Activated T-cell treated with anti-CD3 and anti-CD28 coated beads, Interleukin-2, amount 50 U/mL, for 48 hours (primary cell): ENCODE results near the gene ACVR1.

ENCODE experiments used
- DNase-seq, 2 experiments: peaks; one replicate each; pipeline ENCODE4 v3.0.0-alpha.2; 2020

Gene ACVR1

GRCh38 chr2:157822533-157822932, 53.6 kb downstream of the ACVR1 start:
- DNase-seq, result no peak

- no peak for DNase-seq
Measured at GRCh38 chr2:157821519-157822131, 54.5 kb downstream of the ACVR1 start.

DNA sequence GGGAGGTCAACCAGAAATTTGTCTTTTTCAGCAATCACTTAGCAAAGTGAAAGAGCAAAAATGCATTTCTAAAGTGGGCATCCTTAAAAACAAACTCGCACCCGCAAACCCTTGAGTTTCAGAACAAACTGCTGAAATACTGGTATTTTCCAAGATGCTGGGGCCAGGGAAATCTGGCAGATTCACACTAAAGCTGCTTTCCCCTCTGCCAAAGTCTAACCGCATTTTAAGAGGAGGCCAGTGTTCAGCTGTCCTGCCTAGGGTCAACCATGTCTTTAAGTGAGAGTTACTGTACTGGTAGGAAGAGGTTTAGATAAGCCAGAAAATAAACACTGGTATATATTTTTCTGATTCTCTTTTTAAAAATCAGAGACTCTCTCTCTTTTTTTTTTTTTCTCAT, 55.9 kb downstream of the ACVR1 start:
- DNase-seq, result no peak

GRCh38 chr2:157819761-157820160, 56.4 kb downstream of the ACVR1 start:
- DNase-seq, result no peak

GRCh38 chr2:157818227-157818626, 57.9 kb downstream of the ACVR1 start:
- DNase-seq, result no peak

- no peak for DNase-seq
Measured at GRCh38 chr2:157815421-157815820, 60.7 kb downstream of the ACVR1 start.

DNA sequence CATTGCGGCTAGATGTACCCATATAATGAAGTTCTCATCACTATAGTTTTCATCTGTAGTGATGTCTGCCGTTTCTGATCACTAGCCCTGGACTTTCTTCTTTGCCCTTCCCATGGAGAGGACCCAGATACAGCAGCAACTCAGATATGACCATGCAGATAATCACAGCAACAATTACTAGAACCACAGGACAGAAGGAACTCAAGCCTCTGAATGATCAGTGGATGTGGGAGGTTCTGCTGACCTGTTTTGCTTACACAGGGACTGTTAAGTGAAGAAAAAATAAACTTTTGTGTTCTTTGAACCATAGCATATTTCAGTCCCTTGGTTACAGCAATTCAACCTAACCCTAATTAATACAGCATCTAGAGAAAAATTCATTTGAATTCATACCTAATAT, 62.7 kb downstream of the ACVR1 start:
- DNase-seq, result no peak

DNA sequence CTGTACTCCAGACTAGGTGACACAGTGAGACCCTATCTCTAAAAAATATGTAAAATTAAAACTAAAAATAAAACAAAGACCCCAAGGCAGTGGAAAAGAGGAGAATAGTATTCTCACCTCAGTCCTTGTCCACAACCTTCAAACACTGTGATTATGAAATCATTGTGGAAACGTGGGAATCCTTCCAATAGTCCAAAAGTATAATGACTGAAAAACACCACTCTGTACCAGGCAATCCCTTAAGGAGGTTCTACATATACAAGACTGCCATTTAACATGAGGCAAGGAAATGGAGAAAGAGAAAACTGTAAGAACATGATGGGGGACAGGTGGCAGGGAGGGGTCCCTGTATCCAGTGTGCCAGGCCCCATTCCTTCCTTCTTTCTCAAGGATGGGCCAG, 66.1 kb downstream of the ACVR1 start:
- DNase-seq, result no peak

- DNase-seq, result no peak
Measured at GRCh38 chr2:157809212-157809611, 66.9 kb downstream of the ACVR1 start.

- no peak for DNase-seq
Measured at GRCh38 chr2:157808421-157808820, 67.7 kb downstream of the ACVR1 start.

DNA sequence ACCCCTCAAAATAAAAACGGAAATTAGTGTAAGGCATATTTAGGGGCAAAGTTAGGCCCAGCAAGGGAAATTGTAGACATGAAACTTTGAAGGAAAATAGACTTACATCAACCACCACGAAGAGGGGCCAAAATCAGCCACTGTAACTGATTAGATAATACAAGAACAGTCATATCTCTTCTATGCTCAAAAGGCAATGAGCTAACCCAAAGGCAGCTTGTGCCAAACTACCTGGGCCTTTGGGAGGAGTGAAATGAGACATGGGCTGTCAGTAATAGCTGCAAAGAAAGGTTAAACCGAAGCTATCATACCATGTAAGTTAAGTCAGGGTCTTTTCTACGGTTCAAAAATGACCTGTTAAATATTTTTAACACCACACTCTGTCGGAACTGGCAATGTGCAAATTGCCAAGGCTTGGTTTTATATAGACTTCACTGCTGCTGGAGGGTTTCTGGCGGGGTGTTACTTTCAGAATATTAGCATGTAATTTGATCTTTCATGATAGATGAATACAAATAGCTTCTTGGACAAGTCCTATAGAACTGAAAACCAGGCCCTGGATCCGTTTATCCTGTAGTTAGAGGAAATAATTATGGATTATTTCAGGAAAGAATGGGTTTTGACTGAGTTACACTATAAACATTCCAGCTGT, 69.6 kb downstream of the ACVR1 start:
- DNase-seq, result no peak

- DNase-seq, result no peak
Measured at GRCh38 chr2:157805519-157805918, 70.6 kb downstream of the ACVR1 start.

- no peak for DNase-seq
Measured at GRCh38 chr2:157804355-157804754, 71.8 kb downstream of the ACVR1 start.

DNA sequence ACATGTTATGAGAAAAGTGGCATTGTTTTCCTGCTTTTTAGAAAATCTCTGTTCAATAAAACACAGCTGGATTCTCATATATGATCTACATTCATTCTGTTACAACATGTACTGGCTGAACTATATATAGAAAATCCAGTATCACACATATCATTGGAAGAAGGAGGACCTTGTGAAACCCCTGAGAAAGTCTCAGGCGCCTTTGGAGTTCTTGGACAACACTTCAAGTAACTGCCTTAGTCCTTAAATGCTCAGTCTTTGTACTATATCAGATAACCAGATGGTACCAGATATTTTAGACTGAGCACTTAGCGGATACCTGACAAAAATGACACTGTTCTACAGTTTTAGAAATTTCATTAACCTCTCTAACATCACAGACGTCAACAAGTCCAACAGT, 72.2 kb downstream of the ACVR1 start:
- no peak for DNase-seq

DNA sequence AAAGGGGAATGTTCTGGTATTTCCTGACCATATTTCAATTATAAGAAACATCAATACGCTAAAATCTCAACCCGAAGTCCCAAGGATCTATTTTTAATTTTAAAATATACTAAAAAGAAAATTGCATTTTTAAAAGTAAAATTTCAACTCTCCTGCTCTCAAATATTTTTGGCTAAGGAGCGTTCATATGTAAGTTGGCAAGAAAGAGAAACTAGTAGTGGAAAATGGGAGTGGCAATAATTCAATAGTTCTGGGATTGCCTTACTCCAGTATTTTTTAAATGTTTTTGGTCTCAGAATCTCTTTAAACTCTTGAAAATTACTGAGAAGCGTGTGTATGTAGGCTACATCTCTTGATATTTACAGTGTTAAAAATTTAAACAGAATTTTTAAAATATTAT, 72.7 kb downstream of the ACVR1 start:
- DNase-seq, result no peak

GRCh38 chr2:157800838-157801495, 75.2 kb downstream of the ACVR1 start:
- no peak for DNase-seq

- no peak for DNase-seq
Measured at GRCh38 chr2:157793053-157793612, 83.0 kb downstream of the ACVR1 start.

DNA sequence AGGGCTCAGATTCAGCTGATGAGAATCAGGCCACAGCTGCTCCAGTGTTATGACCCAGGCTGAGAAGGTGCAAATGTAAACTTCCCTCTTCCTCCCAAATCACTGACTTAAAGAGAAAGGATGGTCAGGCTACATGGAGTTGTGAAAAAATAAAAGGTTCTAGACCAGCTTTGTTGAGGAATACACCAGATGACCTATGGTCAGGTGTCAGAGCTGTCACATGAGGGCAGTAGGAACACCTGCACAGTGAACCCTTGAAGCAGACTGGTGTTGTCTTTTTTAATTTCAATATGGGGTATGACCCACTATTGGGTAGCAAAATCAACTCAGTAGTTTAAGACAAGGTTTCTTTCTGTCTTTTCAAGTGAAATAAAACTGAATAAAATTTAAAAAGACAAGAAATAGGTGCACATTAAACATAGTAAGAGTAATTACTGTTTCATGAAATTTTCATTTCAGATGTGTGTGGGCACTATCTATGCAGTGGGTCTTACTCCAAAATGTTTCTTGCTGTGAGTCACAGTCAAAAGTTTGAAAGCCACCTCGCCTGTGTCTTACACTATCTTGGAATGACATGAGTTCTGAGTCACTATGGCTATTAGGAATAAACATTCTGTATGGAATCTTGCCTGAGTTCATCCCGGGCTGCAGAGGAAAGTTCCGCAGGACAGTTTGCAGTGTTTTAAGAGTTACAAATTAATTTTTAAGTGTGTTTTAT, 83.6 kb downstream of the ACVR1 start:
- DNase-seq, result no peak

- DNase-seq, result no peak
Measured at GRCh38 chr2:157790780-157791179, 85.3 kb downstream of the ACVR1 start.

GRCh38 chr2:157789933-157790511, 86.1 kb downstream of the ACVR1 start:
- DNase-seq, result no peak

DNA sequence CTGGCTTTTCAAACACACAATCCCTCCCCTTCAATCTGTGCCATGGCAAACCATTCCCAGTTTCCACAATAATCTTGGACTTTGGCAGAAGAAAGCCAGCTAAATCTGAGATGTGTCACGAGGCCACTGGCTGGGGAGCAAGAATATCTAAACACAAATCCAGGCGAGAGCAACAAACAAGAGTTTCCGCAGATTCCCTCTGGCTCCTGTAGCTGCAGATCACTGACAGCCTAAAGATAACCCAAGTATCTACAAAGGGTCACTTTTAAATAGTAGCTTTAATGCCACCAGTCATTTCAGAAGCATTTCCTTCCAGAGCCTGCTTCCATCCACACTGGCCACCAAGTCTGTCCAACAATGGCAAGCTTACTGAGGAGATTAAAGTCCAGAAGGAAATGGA, 86.9 kb downstream of the ACVR1 start:
- no peak for DNase-seq

- no peak for DNase-seq
Measured at GRCh38 chr2:157788201-157788600, 87.9 kb downstream of the ACVR1 start.

GRCh38 chr2:157787364-157787938, 88.7 kb downstream of the ACVR1 start:
- no peak for DNase-seq
